ENCODE data around the gene AGFG2.

The AGFG2 gene

DNA sequence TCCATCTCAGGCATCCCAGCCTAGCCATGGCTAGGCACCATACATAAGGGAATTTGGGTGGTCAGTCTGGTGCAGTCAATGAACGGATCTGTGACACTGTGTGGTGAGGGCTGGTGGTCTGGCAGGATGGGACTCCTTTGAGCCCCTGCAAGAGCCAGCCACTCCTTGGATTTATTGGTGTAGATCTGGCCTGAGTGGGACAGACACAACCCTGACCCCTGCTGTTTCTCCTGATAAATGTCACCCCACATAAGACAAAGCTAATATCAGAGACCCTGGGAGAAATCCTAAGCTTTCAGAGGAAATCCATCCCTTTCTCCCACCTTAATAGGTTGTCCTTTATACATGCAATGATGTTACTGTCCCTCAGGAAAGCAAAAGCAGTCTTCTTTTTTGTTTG, 49.4 kb downstream of the AGFG2 start:
- peak; percentile 29 for DNase-seq

DNA sequence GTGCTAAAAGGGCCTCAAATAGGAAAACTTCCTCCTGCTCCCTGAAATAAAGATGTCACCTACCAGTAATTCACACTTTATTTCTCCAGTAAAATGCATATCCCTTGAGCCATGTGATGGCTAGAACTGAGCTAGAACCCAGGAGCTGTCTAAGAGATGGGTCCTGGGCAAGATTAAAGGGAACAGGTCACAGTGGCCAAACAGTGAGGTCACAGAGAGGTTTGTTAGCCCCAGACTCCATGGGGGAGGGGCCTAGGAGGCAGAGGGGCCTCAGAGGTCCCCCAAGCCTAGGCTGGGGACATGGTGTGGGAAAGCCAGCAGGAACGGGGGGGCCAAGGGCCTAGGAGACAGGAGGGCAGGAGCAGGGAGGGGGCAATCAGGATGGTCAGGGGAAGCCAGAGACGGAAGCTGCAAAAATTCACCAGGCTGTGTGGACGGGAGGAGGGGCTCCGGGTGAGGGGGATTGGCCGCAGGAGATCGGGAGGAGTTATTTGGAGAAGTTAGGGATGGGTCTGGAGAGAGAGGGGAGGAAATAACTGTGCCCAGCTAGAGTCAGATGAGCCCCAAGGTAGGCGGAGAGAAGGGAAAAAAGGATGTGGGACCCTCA, 50.4 kb downstream of the AGFG2 start:
- no peak for DNase-seq

DNA sequence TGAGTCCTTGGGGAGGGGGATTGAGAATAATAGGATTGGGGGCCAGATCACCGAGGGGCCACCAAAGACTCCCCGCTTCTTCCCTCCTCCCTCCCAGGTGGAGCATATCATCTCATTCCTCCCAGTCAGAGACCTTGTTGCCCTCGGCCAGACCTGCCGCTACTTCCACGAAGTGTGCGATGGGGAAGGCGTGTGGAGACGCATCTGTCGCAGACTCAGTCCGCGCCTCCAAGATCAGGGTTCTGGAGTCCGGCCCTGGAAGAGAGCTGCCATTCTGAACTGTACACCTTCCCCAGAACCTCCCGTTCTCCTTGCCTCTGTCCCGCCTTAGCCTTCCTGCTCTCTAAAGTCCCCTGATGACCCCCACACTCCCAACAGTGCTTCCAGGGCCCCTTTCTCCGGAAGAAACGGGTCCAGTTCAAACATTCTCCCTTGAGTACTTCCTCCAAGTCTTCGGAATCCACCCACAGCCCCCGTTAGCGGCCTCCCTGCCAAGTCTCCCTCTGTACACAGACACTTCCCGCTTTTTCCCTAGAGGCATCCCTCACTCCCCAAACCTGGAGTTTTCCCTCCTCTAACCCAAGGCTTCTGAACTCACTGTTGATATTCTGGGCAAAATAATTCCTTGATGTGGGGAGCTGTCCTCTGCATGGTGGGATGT, 51.2 kb downstream of the AGFG2 start:
- DNase-seq, result no peak

DNA sequence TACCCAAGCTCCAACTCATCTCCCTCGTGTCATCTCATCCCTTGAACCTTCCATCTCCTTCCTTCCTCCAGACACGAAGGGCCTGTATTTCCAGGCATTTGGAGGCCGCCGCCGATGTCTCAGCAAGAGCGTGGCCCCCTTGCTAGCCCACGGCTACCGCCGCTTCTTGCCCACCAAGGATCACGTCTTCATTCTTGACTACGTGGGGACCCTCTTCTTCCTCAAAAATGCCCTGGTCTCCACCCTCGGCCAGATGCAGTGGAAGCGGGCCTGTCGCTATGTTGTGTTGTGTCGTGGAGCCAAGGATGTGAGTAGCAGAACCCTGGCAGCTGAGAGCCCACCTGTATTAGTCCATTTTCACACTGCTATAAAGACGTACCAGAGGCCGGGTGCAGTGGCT, 52.6 kb downstream of the AGFG2 start:
- DNase-seq, result no peak

DNA sequence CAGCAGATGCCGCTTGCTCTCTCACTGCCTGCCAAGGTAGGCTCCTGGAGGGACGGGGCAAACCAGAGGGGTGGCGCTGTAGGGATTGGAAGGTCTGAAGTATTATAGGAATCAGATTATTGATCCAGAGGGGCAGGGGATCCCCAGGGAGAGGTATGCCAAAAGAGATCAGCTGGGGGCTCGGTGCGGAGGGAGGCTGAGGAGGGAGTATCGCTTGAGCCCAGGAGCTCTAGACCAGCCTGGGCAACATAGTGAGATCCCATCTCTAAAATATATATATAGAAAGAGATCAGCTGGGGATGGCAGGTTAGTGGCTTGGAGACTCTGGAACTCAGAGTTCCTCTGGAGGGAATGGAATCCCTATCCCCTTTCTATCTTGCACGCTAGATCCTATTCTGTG, 56.2 kb downstream of the AGFG2 start:
- no peak for DNase-seq

DNA sequence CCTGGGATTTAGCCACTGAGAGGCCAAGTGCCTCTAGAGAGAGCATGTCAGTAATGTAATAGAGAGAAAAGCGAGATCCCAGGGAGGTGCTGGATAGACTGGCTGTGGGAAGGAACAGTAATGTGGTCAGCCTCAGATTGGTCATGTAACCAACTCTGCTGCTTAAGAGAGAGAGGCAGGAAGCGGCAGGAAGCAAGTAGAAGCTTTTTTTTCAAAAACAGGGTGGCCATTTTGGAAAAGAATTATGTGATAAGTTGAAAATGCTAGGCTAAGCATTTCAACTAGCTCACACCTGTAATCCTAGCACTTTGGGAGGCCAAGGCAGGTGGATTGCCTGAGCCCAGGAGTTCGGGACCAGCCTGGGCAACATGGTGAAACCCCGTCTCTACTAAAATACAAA, 59.4 kb downstream of the AGFG2 start:
- no peak for DNase-seq

DNA sequence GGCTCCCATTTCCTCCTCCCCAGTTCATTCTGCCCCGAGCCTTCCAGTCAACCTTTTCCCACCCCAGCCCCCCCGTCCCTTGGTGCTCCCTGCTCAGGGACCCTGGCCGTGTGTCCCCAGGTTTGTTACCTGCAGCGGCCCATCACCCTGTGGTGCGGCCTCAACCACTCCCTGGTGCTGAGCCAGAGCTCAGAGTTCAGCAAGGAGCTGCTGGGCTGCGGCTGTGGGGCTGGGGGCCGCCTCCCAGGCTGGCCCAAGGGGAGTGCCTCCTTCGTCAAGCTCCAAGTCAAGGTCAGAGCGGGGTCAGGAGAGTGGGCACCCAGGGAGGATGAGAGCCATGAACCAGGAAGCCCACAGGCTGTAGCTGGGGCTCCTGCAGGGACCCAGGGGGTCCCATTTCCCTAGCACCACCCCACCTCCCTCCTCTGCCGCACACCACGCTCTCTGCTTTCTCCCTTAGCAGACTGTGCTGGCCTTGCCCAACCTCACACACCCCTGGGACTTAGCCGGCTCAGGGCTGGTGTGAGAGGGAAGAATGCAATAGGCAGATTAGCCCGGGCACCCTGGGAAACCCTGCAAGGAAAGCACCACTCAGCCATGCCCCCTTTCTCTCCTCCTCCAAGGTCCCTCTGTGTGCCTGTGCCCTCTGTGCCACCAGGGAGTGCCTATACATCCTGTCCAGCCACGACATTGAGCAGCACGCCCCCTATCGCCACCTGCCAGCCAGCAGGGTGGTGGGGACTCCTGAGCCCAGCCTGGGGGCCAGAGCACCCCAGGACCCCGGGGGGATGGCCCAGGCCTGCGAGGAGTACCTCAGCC, 61.1 kb downstream of the AGFG2 start:
- DNase-seq, result no peak

DNA sequence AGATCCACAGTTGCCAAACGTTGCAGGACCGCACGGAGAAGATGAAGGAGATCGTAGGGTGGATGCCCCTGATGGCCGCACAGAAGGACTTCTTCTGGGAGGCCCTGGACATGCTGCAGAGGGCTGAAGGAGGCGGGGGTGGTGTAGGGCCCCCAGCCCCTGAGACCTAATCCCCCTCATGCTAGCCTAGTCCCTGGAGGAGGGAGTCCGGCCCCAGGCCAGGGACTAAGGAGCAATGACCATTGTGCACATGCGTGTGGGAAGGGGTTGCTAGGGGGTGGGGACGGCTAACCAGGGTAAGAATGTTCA, 61.7 kb downstream of the AGFG2 start:
- no peak for DNase-seq

DNA sequence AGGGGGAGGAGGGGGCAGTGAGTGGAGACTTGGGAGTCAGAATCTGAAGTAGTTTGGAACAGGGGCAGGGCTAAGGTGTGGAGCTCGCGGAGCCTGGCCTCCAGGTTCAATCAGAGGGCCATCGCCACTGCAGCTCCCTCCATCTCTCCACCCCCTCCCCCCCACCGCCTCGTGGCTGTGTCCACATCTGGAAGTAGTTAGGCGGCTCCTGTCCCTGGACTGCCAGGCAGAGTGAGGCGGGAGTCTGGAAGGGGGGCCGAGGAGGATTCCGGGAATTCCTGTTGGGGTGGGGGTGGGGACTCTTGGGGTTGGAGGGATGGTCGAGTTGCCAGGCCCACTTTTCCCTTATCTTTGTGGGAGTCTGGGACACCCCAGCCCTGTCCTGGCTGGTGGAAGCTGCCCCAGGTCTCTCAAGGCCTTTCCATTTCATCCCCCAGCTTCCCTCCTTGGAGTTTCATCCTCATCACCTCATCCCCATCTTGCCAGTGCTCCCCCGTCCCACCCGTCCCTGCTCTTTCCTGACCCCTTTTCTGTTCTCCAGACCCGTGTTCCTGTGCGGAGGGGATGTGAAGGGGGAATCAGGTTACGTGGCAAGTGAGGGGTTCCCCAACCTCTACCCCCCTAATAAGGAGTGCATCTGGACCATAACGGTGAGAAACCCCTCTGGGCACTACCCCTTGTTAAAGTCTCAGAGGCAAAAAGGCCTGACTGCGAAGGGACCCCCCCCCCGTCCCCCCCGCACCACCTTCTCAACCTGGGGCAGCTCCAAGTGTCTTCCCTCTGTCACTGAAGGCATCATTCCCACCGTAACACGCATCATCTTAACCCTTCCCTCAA, 64.1 kb downstream of the AGFG2 start:
- no peak for DNase-seq

DNA sequence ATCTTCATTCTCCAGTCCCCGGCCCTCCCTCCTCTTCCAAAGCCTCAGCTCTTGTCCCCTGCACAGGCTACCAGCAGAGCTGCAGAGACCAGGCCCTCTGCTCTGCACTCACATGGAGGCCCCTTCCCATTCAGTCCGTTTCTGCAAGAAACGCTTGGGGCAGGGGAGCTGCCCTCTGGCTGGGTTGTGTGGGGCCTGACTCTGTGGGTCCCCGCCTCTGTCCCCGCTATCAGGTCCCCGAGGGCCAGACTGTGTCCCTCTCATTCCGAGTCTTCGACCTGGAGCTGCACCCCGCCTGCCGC, 64.7 kb downstream of the AGFG2 start:
- DNase-seq, result no peak

DNA sequence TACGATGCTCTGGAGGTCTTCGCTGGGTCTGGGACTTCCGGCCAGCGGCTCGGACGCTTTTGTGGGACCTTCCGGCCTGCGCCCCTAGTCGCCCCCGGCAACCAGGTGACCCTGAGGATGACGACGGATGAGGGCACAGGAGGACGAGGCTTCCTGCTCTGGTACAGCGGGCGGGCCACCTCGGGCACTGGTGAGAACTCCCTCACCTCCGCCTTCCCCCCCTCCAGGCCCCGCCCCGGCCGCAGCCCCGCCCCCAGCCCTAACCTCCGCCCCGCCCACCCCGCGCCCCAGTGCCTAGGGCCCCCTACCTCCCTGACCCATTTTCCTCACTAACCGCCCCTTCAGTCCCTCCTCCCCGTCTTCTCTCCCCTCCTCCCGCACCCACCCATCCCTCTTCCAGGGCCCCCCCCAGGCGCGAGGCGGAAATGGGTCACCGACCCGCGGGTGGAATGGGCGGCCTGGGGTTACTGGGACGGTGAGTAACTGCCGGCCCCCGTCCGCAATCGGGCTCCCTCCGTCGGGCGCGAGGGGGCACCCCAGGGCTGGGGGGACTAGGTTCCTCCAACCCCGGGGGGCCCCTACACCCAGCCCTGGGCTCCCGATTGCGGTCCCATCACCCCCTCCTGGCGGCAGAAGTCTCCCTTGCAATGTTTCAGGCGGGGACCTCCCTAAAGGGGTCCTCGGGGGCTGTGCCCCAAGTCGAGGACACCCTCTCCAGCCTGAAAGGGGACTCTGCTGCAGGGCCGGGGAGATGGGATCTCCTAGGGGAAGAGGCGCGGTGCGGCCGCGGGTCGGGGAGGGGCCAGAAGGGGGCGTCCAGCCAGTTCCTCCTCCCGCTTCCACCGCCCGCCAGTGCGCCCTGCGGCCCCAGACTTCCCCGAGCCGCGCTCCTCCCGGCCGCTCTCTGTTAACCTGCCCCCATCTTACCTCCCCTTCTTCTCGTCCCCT, 65.3 kb downstream of the AGFG2 start:
- peak; percentile 39 for DNase-seq

DNA sequence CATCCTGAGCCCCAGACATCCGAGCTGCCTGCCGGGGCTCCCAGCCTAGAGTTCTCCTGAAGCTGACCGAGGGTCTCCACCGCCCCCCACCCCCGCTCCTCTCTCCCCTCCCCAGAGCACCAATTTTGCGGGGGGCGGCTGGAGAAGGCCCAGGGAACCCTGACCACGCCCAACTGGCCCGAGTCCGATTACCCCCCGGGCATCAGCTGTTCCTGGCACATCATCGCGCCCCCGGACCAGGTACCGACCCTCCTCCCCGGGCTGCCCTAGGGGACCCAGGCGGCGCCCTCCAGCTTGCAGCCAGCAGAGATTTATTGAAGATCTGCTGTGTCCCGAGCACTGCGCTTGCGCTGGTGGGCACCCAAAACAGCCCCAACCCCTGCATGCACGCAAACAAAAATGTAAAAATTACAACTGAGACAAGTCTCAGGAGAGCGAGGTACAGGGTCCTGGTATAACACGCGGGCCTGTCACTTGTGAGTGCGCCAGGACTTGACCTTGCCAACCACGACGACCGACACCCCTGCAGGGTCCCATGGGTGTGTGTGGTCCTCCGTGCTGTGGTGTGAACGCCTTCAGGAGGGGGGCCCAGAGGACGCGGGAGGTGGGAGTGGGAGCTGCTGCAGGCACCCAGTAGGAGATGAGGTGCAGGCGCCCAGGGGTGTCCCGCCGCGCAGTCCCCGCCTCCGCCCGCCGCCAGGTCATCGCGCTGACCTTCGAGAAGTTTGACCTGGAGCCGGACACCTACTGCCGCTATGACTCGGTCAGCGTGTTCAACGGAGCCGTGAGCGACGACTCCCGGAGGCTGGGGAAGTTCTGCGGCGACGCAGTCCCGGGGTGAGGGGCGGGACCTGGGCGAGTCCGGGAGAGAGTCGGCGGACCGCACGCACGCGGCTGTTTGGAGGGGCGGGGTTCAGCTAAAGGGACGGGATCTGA, 66.2 kb downstream of the AGFG2 start:
- no peak for DNase-seq

DNA sequence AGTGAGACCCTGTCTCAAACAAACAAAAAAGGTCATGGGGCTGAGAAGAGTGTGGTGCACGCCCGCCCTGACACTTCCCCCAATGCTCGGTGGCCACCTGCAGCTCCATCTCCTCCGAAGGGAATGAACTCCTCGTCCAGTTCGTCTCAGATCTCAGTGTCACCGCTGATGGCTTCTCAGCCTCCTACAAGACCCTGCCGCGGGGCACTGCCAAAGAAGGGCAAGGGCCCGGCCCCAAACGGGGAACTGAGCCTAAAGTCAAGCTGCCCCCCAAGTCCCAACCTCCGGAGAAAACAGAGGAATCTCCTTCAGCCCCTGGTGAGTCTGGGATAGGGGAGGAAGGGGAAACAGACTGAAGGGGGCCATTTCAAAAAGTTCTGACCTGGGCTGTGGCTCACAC, 67.3 kb downstream of the AGFG2 start:
- DNase-seq, result no peak

DNA sequence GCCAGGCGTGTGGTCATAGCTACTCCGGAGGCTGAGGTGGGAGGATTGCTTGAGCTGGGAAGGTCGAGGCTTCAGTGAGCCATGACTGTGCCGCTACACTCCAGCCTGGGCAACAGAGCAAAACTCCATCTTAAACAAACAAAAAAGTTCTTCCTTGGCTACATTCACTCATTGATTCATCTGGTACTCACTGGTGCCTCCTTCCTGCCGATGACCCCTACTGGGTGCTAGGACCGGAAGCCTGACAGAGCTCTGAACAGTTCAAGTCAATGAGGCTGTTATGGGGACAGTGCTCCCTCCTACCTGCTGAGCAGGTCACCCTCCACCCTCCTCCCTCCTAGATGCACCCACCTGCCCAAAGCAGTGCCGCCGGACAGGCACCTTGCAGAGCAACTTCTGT, 68.1 kb downstream of the AGFG2 start:
- DNase-seq, result no peak

DNA sequence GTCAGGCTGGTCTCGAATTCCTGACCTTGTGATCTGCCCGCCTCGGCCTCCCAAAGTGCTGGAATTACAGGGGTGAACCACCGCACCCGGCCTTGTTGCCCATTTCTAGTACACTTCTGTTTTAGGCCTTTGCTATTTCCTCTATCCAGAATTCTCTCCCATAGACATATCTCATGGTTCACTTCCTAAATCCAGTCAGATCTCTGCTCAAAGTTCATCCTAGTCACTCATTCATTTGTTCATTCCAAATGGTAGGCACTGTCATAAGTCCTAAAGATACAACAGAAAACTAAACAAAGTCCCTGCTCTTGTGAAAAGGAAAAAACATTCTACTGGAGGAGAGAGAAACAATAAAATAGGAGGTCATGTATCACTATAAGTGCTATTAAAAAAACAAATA, 71.0 kb downstream of the AGFG2 start:
- no peak for DNase-seq

DNA sequence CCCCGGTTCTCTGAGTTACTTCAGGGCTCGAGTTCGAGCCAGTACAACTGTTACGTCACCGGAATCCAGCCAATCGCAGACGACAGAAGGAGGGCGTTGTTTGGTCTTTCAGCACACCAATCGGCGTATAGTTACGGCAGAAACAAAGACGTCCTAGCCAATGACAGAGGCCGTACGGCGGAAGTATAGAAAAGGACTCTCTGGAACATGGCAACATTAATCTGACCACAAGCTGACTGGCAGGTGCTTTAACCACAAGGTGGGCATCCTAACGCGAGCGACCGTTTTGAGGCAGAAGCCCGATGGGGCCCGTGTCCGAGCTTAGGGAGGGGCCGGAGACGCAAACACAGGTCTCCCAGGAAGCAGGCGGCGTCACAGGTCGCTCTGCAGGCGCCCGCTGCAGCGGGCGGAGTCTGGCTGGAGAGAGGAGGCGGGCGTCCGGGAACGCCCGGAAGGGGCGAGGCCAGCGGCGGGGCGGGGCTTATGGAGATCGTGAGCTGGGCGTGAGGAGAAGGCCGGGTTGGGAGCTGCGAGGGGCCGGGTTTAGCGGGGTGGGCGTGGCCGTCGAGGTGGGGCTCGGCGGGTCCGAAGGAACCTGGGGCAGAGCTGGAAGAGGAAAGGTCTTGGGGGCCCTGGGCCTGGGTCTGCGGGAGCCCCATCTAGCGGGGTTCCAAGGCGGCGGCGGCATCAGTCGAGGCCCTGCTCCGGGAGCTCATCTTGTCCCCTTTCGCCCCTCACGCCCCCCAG, 73.2 kb downstream of the AGFG2 start, which contains the start of gene MOSPD3:
Gene MOSPD3 (plus strand): TSS at position 558 of the 747 bp plus-strand sequence. CDS start 252 bp downstream, outside the sequence.
- peak; percentile 97 for DNase-seq

DNA sequence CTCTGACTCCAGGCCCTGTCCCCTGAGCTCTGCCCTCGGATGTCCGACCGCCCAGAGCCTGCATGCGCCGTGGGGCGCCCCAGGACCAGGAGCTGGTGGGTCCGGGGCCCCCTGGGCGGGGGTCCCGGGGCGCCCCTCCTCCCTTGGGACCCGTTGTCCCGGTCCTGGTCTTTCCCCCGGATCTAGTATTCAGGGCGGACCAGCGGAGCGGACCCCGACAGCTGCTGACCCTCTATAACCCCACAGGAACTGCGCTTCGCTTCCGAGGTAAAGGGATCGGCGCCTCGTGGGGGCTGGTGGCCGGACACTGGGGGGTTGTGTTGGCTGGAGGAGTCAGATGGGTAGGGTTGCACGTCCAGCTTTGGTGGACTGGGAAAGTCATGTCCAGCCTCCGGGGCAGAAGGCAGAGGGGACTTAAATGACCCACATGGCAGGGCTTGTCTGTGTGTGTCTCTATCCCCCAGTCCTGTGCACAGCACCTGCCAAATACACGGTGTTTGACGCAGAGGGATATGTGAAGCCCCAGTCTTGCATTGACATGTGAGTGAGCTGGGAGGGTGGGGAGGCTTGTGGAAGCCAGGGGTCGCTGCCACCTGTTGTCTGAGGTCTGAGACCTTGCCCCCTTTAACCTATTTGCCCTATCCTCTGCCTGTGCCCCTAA, 73.9 kb downstream of the AGFG2 start:
- peak; percentile 21 for DNase-seq

DNA sequence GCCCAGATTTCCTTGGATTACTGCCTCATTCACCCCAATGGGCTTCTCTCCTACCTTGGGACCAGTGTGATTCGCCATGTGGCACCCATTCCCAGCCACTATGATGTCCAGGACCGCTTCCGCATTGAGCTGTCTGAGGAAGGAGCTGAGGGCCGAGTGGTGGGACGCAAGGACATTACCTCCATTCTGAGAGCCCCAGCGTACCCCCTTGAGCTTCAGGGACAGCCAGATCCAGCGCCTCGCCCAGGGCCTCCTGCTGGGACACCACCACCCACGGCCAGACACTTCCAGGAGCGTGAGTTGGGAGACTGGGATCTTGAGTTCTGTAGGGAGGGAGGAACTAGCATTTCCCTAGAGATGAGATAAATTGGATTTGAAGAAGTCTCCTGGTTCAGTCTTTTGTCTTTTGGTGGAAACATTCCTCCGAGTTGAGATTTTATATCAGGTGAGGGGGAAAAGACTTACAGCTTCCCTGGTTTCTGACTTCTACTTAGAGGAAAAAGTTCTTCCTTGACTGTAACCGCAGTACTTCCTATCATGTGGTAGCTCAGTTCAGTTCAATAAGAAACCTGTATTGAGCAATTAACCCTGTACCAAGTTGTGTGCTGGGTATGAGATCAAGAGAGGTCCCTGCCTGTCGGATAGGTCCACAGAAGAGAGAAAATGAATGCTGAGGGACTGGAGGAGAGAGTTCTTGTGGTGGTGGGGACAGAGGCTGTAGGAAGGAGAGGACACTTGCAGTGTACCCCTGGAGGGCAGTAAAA, 74.6 kb downstream of the AGFG2 start:
- peak; percentile 85 for DNase-seq

DNA sequence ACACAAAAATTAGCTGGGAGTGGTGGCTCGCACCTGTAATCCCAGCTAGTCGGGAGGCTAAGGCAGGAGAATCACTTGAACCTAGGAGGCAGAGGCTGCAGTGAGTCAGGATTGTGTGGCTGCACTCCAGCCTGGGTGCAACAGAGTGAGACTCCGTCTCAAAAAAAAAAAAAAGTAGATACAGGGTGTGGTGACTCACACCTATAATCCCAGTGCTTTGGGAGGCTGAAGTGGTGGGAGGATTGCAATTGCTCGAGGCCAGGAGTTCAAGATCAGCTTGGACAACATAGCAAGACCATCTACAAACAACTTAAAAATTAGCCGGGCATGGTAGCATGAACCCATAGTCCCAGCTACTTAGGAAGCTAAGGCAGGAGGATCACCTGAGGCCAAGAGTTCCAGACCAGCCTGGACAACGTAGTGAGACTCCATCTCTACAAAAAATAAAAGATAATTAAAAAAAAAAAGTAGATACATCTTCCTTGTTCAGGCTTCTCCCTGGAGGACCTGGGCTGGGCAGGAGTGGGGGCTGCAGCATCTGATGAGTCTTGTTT, 75.4 kb downstream of the AGFG2 start:
- DNase-seq, result no peak

Measured in GF-D8 (cell line).